CD14-positive monocyte (primary cell): Measurements from ENCODE around the gene RAB5IF. TPM values are rescaled to one million over a fixed set of nuclear protein-coding genes. Genes with fewer than 3 reads are reported as not detected.

Experiments used
- DNase-seq, 3 donors: peaks; one replicate each; pipeline ENCODE4 v3.0.0-alpha.2; 2011 to 2022
- H2AFZ ChIP-seq: 2 replicates; pipeline ENCODE4 v1.6.0; 2012; ENCODE audit warnings: mild to moderate bottlenecking, low read depth, low read length, inconsistent platforms; ENCODE audit not compliant: insufficient read depth, poor library complexity, severe bottlenecking
- H3K27ac ChIP-seq, 2 donors: 1 replicate in 1 of 2; 2 replicates in 1 of 2; pipeline ENCODE4 v1.5.1; 2012 to 2013; ENCODE audit warnings: low read length in 2 of 2, control low read depth in 1 of 2, inconsistent platforms in 1 of 2, low read depth in 1 of 2, mild to moderate bottlenecking in 1 of 2
- H3K27me3 ChIP-seq, 2 donors: one replicate each; pipeline versions ENCODE4 v1.6.0 to v1.6.1; 2011 to 2013; ENCODE audit warnings: low read length in 2 of 2; ENCODE audit not compliant: control insufficient read depth in 2 of 2, insufficient read depth in 2 of 2
- H3K36me3 ChIP-seq, 2 donors: replicated peaks in 1 of 2; 1 replicate in 1 of 2; 2 replicates in 1 of 2; pipeline versions ENCODE4 v1.5.1 to v1.6.1; 2012 to 2013; ENCODE audit warnings: low read length in 2 of 2, control low read depth in 1 of 2, inconsistent platforms in 1 of 2, mild to moderate bottlenecking in 1 of 2; ENCODE audit not compliant: insufficient read depth in 2 of 2, control insufficient read depth in 1 of 2
- H3K4me1 ChIP-seq, 2 donors: 1 replicate in 1 of 2; 2 replicates in 1 of 2; pipeline versions ENCODE4 v1.5.1 to v1.6.1; 2012 to 2013; ENCODE audit warnings: low read length in 2 of 2, control low read depth in 1 of 2, inconsistent platforms in 1 of 2, mild to moderate bottlenecking in 1 of 2, moderate library complexity in 1 of 2; ENCODE audit not compliant: insufficient read depth in 2 of 2, control insufficient read depth in 1 of 2
- H3K4me2 ChIP-seq: replicated peaks from 2 replicates; pipeline ENCODE3; 2012; ENCODE audit warnings: low read length, moderate library complexity, mild to moderate bottlenecking; ENCODE audit not compliant: poor library complexity, severe bottlenecking; ENCODE audit errors: extremely low read depth
- H3K4me3 ChIP-seq, 3 experiments: fragments of 200-600 bp in 1 of 3; sonication (generic) in 1 of 3; replicated peaks in 1 of 3; 1 replicate in 2 of 3; 2 replicates in 1 of 3; pipeline ENCODE4 v1.5.1; 2011 to 2013; ENCODE audit warnings: low read length in 3 of 3, mild to moderate bottlenecking in 3 of 3, control low read depth in 2 of 3, low read depth in 2 of 3, inconsistent platforms in 1 of 3, moderate library complexity in 1 of 3
- H3K79me2 ChIP-seq: 2 replicates; pipeline ENCODE4 v1.6.0; 2012; ENCODE audit warnings: mild to moderate bottlenecking, control low read depth, inconsistent platforms, low read length, moderate library complexity; ENCODE audit not compliant: insufficient read depth
- H3K9ac ChIP-seq: 2 replicates; pipeline ENCODE4 v1.6.0; 2017; ENCODE audit warnings: low read length, mild to moderate bottlenecking; ENCODE audit not compliant: insufficient read depth, poor library complexity, severe bottlenecking
- H3K9me3 ChIP-seq, 2 donors: replicated peaks in 1 of 2; 1 replicate in 1 of 2; 2 replicates in 1 of 2; pipeline versions ENCODE4 v1.5.1 to v1.6.1; 2012 to 2013; ENCODE audit warnings: low read length in 2 of 2, control low read depth in 1 of 2; ENCODE audit not compliant: control insufficient read depth in 1 of 2, insufficient read depth in 1 of 2
- H4K20me1 ChIP-seq: 2 replicates; pipeline ENCODE4 v1.6.0; 2012; ENCODE audit warnings: mild to moderate bottlenecking, low read length, control low read depth, moderate library complexity; ENCODE audit not compliant: insufficient read depth
- H3K27ac Mint-ChIP-seq, 7 donors: one replicate each; pipeline ENCODE4 v1.8.0; 2020; ENCODE audit warnings: mild to moderate bottlenecking in 7 of 7, mixed read lengths in 7 of 7, moderate library complexity in 6 of 7, inconsistent platforms in 2 of 7
- H3K27me3 Mint-ChIP-seq, 3 donors: one replicate each; pipeline ENCODE4 v1.8.0; 2021 to 2022; ENCODE audit warnings: low read depth in 3 of 3, mild to moderate bottlenecking in 3 of 3, mixed read lengths in 3 of 3, moderate library complexity in 3 of 3, inconsistent platforms in 1 of 3
- H3K36me3 Mint-ChIP-seq, 2 donors: one replicate each; pipeline ENCODE4 v1.8.0; 2020; ENCODE audit warnings: mixed read lengths in 2 of 2, inconsistent platforms in 1 of 2, mild to moderate bottlenecking in 1 of 2
- H3K4me1 Mint-ChIP-seq: one replicate; pipeline ENCODE4 v1.8.0; 2020; ENCODE audit warnings: mild to moderate bottlenecking, mixed read lengths
- H3K4me3 Mint-ChIP-seq, 2 donors: one replicate each; pipeline ENCODE4 v1.8.0; 2020; ENCODE audit warnings: mild to moderate bottlenecking in 2 of 2, mixed read lengths in 2 of 2, moderate library complexity in 1 of 2
- H3K9me3 Mint-ChIP-seq, 7 donors: one replicate each; pipeline ENCODE4 v1.8.0; 2020 to 2022; ENCODE audit warnings: mixed read lengths in 7 of 7, mild to moderate bottlenecking in 6 of 7, moderate library complexity in 6 of 7, inconsistent platforms in 2 of 7
- CTCF ChIP-seq: fragments of 200-600 bp; IDR thresholded peaks from one replicate; pipeline ENCODE4 v1.8.0; 2022; ENCODE audit warnings: antibody characterized with exemption, mild to moderate bottlenecking
- WGBS: methylation state at CpG from one replicate; pipeline ENCODE4 v1.1.5; 2013; ENCODE audit warnings: missing lambda C conversion rate; ENCODE audit not compliant: insufficient coverage; 5-methylcytosine and 5-hydroxymethylcytosine counted together
- intact Hi-C, 2 donors: fragments of 100-400 bp; cut with micrococcal nuclease; formaldehyde crosslinking; loops; one replicate each; pipeline versions ENCODE4 v1.15.0 to v1.15.1; 2023
- polyA plus RNA-seq, 3 donors: library from polyadenylated mRNA; depleted of rRNA in 1 of 3; unstranded in 2 of 3; stranded (reverse) in 1 of 3; fragments of 300-500 nt in 2 of 3; fragments of >200 nt in 1 of 3; fragmentation: Illumina TruSeq in 2 of 3; gene quantifications; 1 replicate in 2 of 3; 2 replicates in 1 of 3; pipeline ENCODE4 v1.2.3, GENCODE V29; 2012 to 2021

RAB5IF gene
- polyA plus RNA-seq, 3 donors, result 325 to 790 (median 757) TPM

- no peak overlapping the region for H2AFZ ChIP-seq
- no peaks in the 10 kb centered on the region for H3K27me3 ChIP-seq
- H3K9ac ChIP-seq, result no peak overlapping the region
- no peaks in the 10 kb centered on the region for H4K20me1 ChIP-seq
- H3K9me3 Mint-ChIP-seq, result peaks cover 0 to 1% (median 0%) of the 10 kb centered on the region in 7 donors
- H3K27me3 Mint-ChIP-seq, result peaks cover 0 to 3% (median 0%) of the 10 kb centered on the region in 3 donors
- H3K36me3 Mint-ChIP-seq, result peaks cover 0 to 2% of the 10 kb centered on the region in 2 donors
- H3K36me3 ChIP-seq, result no peaks in the 10 kb centered on the region
- peak overlapping the region in 1 of 7 donors; percentile 63 for H3K27ac Mint-ChIP-seq
- no peak for DNase-seq
- H3K4me1 ChIP-seq, result peaks cover 11 to 16% of the 10 kb centered on the region in 2 donors
- H3K79me2 ChIP-seq, result no peaks in the 10 kb centered on the region
- WGBS, result 89% methylated on average over 3 of the region's 3 CpGs
- no peak for TF ChIP-seq CTCF
- no peak overlapping the region for H3K4me3 Mint-ChIP-seq
- H3K4me1 Mint-ChIP-seq, result peaks cover 34% of the 10 kb centered on the region
- intact Hi-C loops, result no loop called here
- H3K27ac ChIP-seq, result no peak overlapping the region
- no peak overlapping the region for H3K4me2 ChIP-seq
- H3K9me3 ChIP-seq, result no peaks in the 10 kb centered on the region
- no peak overlapping the region for H3K4me3 ChIP-seq
Observed at GRCh38 chr20:36632147-36632486, 26.5 kb downstream of the RAB5IF start.

DNA sequence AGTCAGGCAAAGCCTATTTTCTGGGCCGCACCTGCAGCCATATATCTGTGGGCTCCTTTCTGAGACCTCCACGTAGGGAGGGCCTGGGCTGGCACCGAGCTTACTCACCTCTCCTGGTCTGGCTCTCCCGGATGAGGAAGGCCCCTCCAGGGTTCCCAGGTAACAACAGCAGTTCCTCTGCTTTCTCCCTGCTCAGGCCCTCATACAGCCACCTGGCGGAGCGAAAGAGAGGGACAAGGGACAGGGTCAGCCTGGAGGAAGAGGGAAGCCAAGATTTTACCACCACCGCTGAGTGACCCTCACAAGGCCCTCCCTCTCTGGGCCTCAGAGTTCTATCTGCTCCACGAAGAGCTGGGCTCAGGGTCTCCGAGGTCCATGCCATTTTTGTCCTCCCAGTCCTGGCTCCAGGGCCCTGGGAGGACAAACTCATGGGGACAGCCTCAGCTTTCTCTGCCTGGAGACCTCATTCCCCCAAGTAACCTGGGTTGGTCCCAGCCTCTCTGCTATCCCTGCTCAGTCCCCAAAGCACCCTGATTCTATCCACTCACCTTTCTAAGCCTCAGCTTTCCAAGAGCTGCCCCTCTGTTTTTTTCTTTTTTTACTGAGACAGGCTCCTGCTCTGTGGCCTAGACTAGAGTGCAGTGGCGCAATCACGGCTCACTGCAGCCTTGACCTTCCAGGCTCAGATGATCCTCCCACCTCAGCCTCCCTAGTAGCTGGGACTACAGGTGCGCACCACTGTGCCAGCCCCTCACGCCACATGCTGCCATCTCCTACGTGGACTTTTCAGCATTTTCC lies 27.1 kb downstream of the RAB5IF start:
- no peak for DNase-seq
- Histone ChIP-seq H3K27ac (no peak overlapping the region), H3K4me1 (peaks cover 11 to 16% of the 10 kb centered on the region in 2 donors), H3K79me2 (no peaks in the 10 kb centered on the region), H3K36me3 (no peaks in the 10 kb centered on the region), H2AFZ (no peak overlapping the region), H3K4me2 (no peak overlapping the region), H4K20me1 (no peaks in the 10 kb centered on the region), H3K9ac (no peak overlapping the region), H3K9me3 (no peaks in the 10 kb centered on the region), H3K4me3 (no peak overlapping the region), H3K27me3 (no peaks in the 10 kb centered on the region)
- whole genome bisulfite sequencing, result 96% methylated on average over 14 of the region's 14 CpGs
- no peak for TF ChIP-seq CTCF
- intact Hi-C loops, result no loop called here
- Mint-ChIP-seq H3K4me3 (no peak overlapping the region), H3K4me1 (peaks cover 34% of the 10 kb centered on the region), H3K9me3 (peaks cover 0 to 1% (median 0%) of the 10 kb centered on the region in 7 donors), H3K27ac (peak overlapping the region in 1 of 7 donors; percentile 63), H3K27me3 (peaks cover 0 to 3% (median 0%) of the 10 kb centered on the region in 3 donors), H3K36me3 (peaks cover 0 to 2% of the 10 kb centered on the region in 2 donors)
